B cell (primary cell): ENCODE measurements around the gene ATP5MC3. TPM values are rescaled to one million over a fixed set of nuclear protein-coding genes. Genes with fewer than 3 reads are reported as not detected.

Source experiments
- ATAC-seq: fragments of 200-7000 bp; cut with Tn5 transposase; one replicate; pipeline ENCODE4 v1.10.0; 2021; ENCODE audit warnings: low read depth, mild to moderate bottlenecking, moderate number of reproducible peaks, moderate library complexity
- CTCF ChIA-PET: fragments of 350-600 bp; sonication (Branson Sonifier 250); formaldehyde crosslinking; loops from one replicate; lab custom pipeline; 2021; ENCODE audit warnings: antibody characterized with exemption, inconsistent platforms; lab: Charles Lee
- POLR2A ChIA-PET: fragments of 350-600 bp; sonication (Branson Sonifier 250); formaldehyde crosslinking; loops from one replicate; lab custom pipeline; 2021; ENCODE audit warnings: antibody characterized with exemption; lab: Charles Lee
- DNase-seq: peaks from one replicate; pipeline ENCODE4 v3.0.0; 2013
- H2AFZ ChIP-seq: 2 replicates; pipeline ENCODE4 v1.6.1; 2012; ENCODE audit warnings: mild to moderate bottlenecking, low read depth, low read length; ENCODE audit not compliant: insufficient read depth, poor library complexity, severe bottlenecking
- H3K27ac ChIP-seq, 2 donors: 1 replicate in 1 of 2; 2 replicates in 1 of 2; pipeline ENCODE4 v1.5.1; 2012 to 2013; ENCODE audit warnings: low read length in 2 of 2, mild to moderate bottlenecking in 2 of 2, moderate library complexity in 1 of 2
- H3K27me3 ChIP-seq, 4 experiments: fragments of 200-600 bp in 1 of 4; sonication (generic) in 1 of 4; replicated peaks in 1 of 4; 1 replicate in 2 of 4; 2 replicates in 2 of 4; pipeline versions ENCODE4 v1.6.1 to v1.7.0; 2013 to 2016; ENCODE audit warnings: low read length in 3 of 4, mild to moderate bottlenecking in 2 of 4, mixed read lengths in 1 of 4, moderate library complexity in 1 of 4; ENCODE audit not compliant: insufficient read depth in 4 of 4, control insufficient read depth in 3 of 4; ENCODE audit errors: control extremely low read depth in 1 of 4
- H3K36me3 ChIP-seq, 2 experiments: replicated peaks in 1 of 2; 1 replicate in 1 of 2; 2 replicates in 1 of 2; pipeline versions ENCODE4 v1.6.1 to v1.7.1; 2013; ENCODE audit warnings: low read length in 1 of 2; ENCODE audit not compliant: insufficient read depth in 2 of 2, control insufficient read depth in 1 of 2; ENCODE audit errors: control extremely low read depth in 1 of 2, extremely low read depth in 1 of 2
- H3K4me1 ChIP-seq, 2 donors: fragments of 200-600 bp in 1 of 2; sonication (generic) in 1 of 2; 1 replicate in 1 of 2; 2 replicates in 1 of 2; pipeline versions ENCODE4 v1.5.1 to v1.6.1; 2013 to 2017; ENCODE audit warnings: low read length in 2 of 2; ENCODE audit not compliant: control insufficient read depth in 2 of 2, insufficient read depth in 2 of 2
- H3K4me2 ChIP-seq: replicated peaks from 2 replicates; pipeline ENCODE3; 2012; ENCODE audit warnings: mild to moderate bottlenecking, low read depth, low read length; ENCODE audit not compliant: poor library complexity, severe bottlenecking
- H3K4me3 ChIP-seq, 5 experiments: fragments of 200-600 bp in 1 of 5; sonication (generic) in 1 of 5; 1 replicate in 3 of 5; 2 replicates in 2 of 5; pipeline versions ENCODE4 v1.5.1 to v1.7.0; 2011 to 2016; ENCODE audit warnings: low read length in 4 of 5, mild to moderate bottlenecking in 4 of 5, low read depth in 2 of 5, control low read depth in 1 of 5, moderate library complexity in 1 of 5; ENCODE audit not compliant: insufficient read depth in 1 of 5; ENCODE audit errors: control extremely low read depth in 1 of 5, extremely low read depth in 1 of 5
- H3K79me2 ChIP-seq: fragments of 200-600 bp; sonication (generic); one replicate; pipeline ENCODE4 v1.6.0; 2016; ENCODE audit warnings: low read length; ENCODE audit not compliant: control insufficient read depth, insufficient read depth
- H3K9ac ChIP-seq: fragments of 200-600 bp; sonication (generic); 2 replicates; pipeline ENCODE4 v1.6.1; 2017; ENCODE audit warnings: mild to moderate bottlenecking, low read length, moderate library complexity
- H3K9me3 ChIP-seq, 3 donors: one replicate each; pipeline versions ENCODE4 v1.6.1 to v1.7.1; 2013; ENCODE audit warnings: low read length in 2 of 3; ENCODE audit not compliant: control insufficient read depth in 2 of 3, insufficient read depth in 1 of 3; ENCODE audit errors: control extremely low read depth in 1 of 3
- H4K20me1 ChIP-seq: 2 replicates; pipeline ENCODE4 v1.6.0; 2012; ENCODE audit warnings: mild to moderate bottlenecking, low read length; ENCODE audit not compliant: insufficient read depth, control insufficient read depth, poor library complexity, severe bottlenecking
- H3K27ac Mint-ChIP-seq: one replicate; pipeline ENCODE4 v1.8.0; 2021; ENCODE audit warnings: mixed read lengths
- H3K27me3 Mint-ChIP-seq: one replicate; pipeline ENCODE4 v1.8.0; 2021; ENCODE audit warnings: mixed read lengths
- H3K4me1 Mint-ChIP-seq: one replicate; pipeline ENCODE4 v1.8.0; 2021; ENCODE audit warnings: mixed read lengths
- H3K4me3 Mint-ChIP-seq: one replicate; pipeline ENCODE4 v1.8.0; 2021; ENCODE audit warnings: mixed read lengths
- H3K9me3 Mint-ChIP-seq: one replicate; pipeline ENCODE4 v1.8.0; 2022; ENCODE audit warnings: mixed read lengths; ENCODE audit not compliant: insufficient read depth
- EZH2 ChIP-seq: IDR thresholded peaks from 2 replicates; pipeline ENCODE4 v1.6.1; 2012; ENCODE audit warnings: borderline replicate concordance, low read depth, mild to moderate bottlenecking, moderate library complexity, low read length; ENCODE audit not compliant: insufficient read depth, poor library complexity, severe bottlenecking
- WGBS: methylation state at CpG from one replicate; pipeline ENCODE4 v1.1.5; 2013; ENCODE audit warnings: missing lambda C conversion rate; ENCODE audit not compliant: insufficient coverage; 5-methylcytosine and 5-hydroxymethylcytosine counted together
- intact Hi-C: fragments of 100-400 bp; cut with micrococcal nuclease; formaldehyde crosslinking; loops from one replicate; pipeline ENCODE4 v1.10.0; 2022
- polyA plus RNA-seq: library from polyadenylated mRNA; depleted of rRNA; stranded (reverse); fragments of >200 nt; gene quantifications from 2 replicates; pipeline ENCODE4 v1.2.3, GENCODE V29; 2012
- total RNA-seq, 2 donors: library from RNA; stranded (reverse); fragments of 120-200 nt in 1 of 2; gene quantifications; 1 replicate in 1 of 2; 2 replicates in 1 of 2; pipeline versions ENCODE4 v1.2.3 to v1.2.4, GENCODE V29; 2013 to 2022
- TF ChIP-seq, protein P1 (sequence below): fragments of 200-600 bp; IDR thresholded peaks from one replicate; pipeline ENCODE4 v1.8.0; 2022; ENCODE audit warnings: antibody characterized with exemption, mild to moderate bottlenecking

The ATP5MC3 gene
- total and polyA plus RNA-seq, 2 donors (not counting 1 experiment from before 2014, with no cell fraction given), result 68.5 to 94.1 TPM

DNA sequence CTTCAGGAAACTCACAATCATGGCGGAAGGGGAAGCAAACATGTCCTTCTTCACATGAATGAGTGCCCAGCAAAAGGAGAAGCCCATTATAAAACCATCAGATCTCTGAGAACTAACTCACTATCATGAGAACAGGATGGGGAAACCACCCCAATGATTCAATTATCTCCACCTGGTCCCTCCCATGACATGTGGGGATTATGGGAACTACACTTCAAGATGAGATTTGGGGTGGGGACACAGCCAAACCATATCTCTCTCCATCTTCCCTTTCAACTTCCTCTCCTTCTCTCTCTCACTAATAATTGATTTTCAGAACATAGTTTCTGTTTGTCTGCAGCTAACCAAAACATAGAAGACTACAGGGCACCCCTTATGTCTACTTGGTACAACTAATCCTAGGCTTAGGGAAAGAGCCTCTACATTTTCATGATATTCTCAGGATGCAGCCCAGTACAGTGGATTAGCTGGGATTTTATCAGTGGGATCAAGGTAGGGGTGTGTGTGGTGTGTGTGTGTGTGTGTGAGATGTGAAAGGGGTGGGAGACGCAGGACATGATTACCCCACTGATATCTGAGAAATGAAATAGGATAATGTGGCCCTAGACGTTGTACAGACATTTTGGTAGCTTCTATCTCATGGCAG, 10.7 kb downstream of the ATP5MC3 start:
- Histone ChIP-seq H3K27ac (peak overlapping the region in 1 of 2 donors; percentile 55), H4K20me1 (peaks cover 7% of the 10 kb centered on the region), H3K9ac (no peak overlapping the region), H3K79me2 (peaks cover 42% of the 10 kb centered on the region), H3K9me3 (no peaks in the 10 kb centered on the region), H3K4me3 (no peak overlapping the region), H3K4me1 (peaks cover 5 to 21% of the 10 kb centered on the region in 2 donors), H3K36me3 (peaks cover 0 to 5% of the 10 kb centered on the region in 2 experiments), H3K4me2 (no peak overlapping the region), H3K27me3 (no peaks in the 10 kb centered on the region), H2AFZ (no peak overlapping the region)
- no CpG with 5 or more reads among the region's 3 CpGs for WGBS
- DNase-seq (peak; percentile 25), ATAC-seq (no peak)
- Mint-ChIP-seq H3K27me3 (no peaks in the 10 kb centered on the region), H3K27ac (no peak overlapping the region), H3K4me1 (peaks cover 31% of the 10 kb centered on the region), H3K4me3 (no peak overlapping the region), H3K9me3 (no peaks in the 10 kb centered on the region)
- ChIA-PET CTCF (interaction anchor here (1.5 kb wide), 1 partner anchor 12 kb away, joined by 3 read pairs; no protein-coding TSS in a partner anchor), POLR2A (no interaction called here)
- no peak for TF ChIP-seq EZH2
- TF ChIP-seq, protein P1, sequence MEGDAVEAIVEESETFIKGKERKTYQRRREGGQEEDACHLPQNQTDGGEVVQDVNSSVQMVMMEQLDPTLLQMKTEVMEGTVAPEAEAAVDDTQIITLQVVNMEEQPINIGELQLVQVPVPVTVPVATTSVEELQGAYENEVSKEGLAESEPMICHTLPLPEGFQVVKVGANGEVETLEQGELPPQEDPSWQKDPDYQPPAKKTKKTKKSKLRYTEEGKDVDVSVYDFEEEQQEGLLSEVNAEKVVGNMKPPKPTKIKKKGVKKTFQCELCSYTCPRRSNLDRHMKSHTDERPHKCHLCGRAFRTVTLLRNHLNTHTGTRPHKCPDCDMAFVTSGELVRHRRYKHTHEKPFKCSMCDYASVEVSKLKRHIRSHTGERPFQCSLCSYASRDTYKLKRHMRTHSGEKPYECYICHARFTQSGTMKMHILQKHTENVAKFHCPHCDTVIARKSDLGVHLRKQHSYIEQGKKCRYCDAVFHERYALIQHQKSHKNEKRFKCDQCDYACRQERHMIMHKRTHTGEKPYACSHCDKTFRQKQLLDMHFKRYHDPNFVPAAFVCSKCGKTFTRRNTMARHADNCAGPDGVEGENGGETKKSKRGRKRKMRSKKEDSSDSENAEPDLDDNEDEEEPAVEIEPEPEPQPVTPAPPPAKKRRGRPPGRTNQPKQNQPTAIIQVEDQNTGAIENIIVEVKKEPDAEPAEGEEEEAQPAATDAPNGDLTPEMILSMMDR, result no peak
- intact Hi-C loops, result no loop called here

DNA sequence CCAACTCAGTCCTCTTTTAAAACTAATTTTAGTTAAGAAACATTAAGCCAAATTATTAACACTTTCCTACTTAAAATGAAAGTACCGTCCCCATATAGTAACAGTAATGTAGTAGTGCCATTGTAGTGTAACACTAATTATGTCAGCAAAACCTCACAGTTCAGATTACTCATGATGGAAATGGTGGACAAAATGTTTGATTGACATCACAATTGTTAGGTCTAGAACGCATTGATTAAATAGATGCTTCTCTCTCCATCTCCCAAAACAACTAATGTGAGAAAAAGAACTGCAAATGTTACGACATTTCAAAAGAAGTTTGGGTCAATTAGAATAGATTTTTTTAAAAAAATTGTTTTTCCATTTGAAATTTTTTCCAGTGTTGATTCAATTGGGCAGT, 12.3 kb downstream of the ATP5MC3 start:
- Histone ChIP-seq H3K4me3 (peak overlapping the region in 1 of 5 experiments; percentile 97), H3K9ac (peak overlapping the region; percentile 95), H2AFZ (no peak overlapping the region), H3K9me3 (no peaks in the 10 kb centered on the region), H3K79me2 (peaks cover 58% of the 10 kb centered on the region), H3K4me1 (peaks cover 5 to 21% of the 10 kb centered on the region in 2 donors), H4K20me1 (peaks cover 7% of the 10 kb centered on the region), H3K27ac (peak overlapping the region in 1 of 2 donors; percentile 80), H3K36me3 (peaks cover 0 to 4% of the 10 kb centered on the region in 2 experiments), H3K27me3 (no peaks in the 10 kb centered on the region), H3K4me2 (peak overlapping the region; percentile 83)
- peaks cover 31% of the 10 kb centered on the region for H3K4me1 Mint-ChIP-seq
- ChIA-PET POLR2A (no interaction called here), CTCF (interaction anchor here (1.0 to 1.2 kb wide), 2 partner anchors 10 to 35 kb away, joined by 3 read pairs; no protein-coding TSS in a partner anchor)
- ATAC-seq (no peak), DNase-seq (no peak)
- no peak overlapping the region for H3K27ac Mint-ChIP-seq
- H3K27me3 Mint-ChIP-seq, result no peaks in the 10 kb centered on the region
- intact Hi-C loops, result loop anchor here (2.0 to 10.0 kb wide), 4 partner anchors 417 to 1204 kb away; partner anchors contain the start of genes LNPK, OLA1 and SP3
- H3K4me3 Mint-ChIP-seq, result peak overlapping the region; percentile 37
- no peaks in the 10 kb centered on the region for H3K9me3 Mint-ChIP-seq
- WGBS, result no CpG with 5 or more reads among the region's 3 CpGs
- TF ChIP-seq EZH2, result no peak
- TF ChIP-seq, protein P1, result no peak
